ENCODE results near the gene OTOGL.

OTOGL gene

DNA sequence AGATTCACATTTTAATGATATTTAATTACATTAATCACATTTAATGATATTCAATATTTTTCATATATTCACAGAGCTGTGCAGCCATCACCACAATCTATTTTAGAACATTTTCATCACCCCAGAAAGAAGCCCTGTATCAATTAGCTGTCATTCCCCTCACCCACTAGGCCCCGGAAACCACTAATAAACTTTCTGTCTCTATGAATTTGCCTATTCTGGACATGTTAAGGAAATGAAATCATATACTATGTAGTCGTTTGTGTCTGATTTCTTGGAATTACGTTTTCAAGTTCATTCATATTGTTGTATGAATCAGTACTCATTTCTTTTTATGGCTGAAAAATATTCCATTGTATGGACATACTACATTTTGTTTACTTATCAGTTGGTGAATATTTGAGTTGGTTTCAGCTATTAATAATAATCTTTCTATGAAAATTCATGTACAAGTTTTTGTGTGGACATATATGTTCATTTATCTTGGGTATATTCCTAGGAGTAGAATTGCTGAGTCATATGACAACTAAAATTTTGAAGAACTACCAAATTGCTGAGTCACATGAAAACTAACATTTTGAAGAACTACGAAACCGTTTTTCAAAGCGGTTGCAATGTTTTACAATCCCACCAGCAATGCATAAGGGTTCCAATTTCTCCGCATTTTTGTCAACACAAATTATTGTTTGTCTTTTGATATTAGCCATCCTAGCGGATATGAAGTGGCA lies 11.7 kb upstream of the OTOGL start:
- TF ChIP-seq, protein P1, sequence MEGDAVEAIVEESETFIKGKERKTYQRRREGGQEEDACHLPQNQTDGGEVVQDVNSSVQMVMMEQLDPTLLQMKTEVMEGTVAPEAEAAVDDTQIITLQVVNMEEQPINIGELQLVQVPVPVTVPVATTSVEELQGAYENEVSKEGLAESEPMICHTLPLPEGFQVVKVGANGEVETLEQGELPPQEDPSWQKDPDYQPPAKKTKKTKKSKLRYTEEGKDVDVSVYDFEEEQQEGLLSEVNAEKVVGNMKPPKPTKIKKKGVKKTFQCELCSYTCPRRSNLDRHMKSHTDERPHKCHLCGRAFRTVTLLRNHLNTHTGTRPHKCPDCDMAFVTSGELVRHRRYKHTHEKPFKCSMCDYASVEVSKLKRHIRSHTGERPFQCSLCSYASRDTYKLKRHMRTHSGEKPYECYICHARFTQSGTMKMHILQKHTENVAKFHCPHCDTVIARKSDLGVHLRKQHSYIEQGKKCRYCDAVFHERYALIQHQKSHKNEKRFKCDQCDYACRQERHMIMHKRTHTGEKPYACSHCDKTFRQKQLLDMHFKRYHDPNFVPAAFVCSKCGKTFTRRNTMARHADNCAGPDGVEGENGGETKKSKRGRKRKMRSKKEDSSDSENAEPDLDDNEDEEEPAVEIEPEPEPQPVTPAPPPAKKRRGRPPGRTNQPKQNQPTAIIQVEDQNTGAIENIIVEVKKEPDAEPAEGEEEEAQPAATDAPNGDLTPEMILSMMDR (IDR thresholded peaks at IDR 0.05; ENCODE audit: low read depth, low read length, missing control alignments), result no peak
- no peak for DNase-seq (ENCODE audit: extremely low read depth, low read depth)
- H3K4me3 ChIP-seq (replicated peaks; ENCODE audit: low read depth, low read length), result no peak overlapping the region

DNA sequence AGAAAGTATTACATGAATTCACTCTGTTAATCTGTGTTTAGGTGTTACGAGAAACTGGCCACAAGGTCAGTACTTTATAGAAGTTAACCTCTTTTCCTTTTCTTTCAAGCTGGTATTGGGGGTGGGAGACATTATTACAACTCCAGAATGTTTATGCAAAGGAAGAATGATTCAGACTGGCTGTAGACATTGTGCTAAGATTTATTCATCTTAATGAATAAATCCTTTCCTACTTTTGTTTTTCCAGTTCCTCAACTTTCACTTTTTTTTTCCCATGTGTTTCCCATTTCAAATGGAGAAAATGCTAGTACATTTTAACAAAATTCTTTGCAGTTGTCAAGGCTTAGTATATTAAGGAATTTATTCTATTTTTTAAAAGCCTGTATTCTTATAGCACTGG lies 1.3 kb downstream of the OTOGL start:
- DNase-seq (ENCODE audit: extremely low read depth, low read depth), result no peak
- TF ChIP-seq, protein P1 (IDR thresholded peaks at IDR 0.05; ENCODE audit: low read depth, low read length, missing control alignments), result no peak
- H3K4me3 ChIP-seq (replicated peaks; ENCODE audit: low read depth, low read length), result no peak overlapping the region

DNA sequence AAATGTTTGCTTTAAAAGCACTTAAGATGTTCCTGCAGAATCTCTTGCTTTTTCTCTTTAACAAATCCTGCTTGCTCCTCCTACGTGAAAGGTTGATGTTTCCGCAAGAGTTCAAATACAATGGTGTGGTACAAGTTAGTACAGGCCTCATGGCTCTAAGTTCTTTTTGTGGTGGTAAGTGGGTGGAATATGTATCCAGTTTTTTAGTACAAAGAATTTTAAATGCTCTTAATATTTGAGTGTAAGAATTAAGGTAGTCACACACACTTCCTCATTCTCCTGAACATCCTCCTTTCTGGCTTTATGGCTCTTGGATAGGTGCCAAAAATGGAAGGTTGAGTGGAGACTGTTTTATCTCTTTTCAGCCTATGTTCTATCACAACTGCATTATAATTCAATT lies 1.8 kb downstream of the OTOGL start:
- no peak overlapping the region for H3K4me3 ChIP-seq (replicated peaks; ENCODE audit: low read depth, low read length)
- no peak for DNase-seq (ENCODE audit: extremely low read depth, low read depth)
- TF ChIP-seq, protein P1 (IDR thresholded peaks at IDR 0.05; ENCODE audit: low read depth, low read length, missing control alignments), result no peak

DNA sequence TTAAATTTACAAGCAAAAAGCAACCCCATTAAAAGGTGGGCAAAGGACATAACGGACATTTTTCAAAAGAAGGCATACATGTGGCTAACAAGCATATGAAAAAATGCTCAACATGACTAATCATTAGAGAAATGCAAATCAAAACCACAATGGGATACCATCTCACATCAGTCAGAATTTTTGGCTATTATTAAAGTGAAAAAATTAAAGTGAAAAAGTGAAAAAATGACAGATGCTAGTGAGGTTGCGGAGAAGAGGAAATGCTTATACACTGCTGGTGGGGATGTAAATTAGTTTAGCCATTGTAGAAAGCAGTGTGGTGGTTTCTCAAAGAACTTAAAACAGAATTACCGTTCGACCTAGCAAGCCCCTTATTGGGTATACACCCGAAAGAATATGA lies 7.9 kb downstream of the OTOGL start:
- TF ChIP-seq, protein P1 (IDR thresholded peaks at IDR 0.05; ENCODE audit: low read depth, low read length, missing control alignments), result no peak
- no peak overlapping the region for H3K4me3 ChIP-seq (replicated peaks; ENCODE audit: low read depth, low read length)
- DNase-seq (ENCODE audit: extremely low read depth, low read depth), result no peak

DNA sequence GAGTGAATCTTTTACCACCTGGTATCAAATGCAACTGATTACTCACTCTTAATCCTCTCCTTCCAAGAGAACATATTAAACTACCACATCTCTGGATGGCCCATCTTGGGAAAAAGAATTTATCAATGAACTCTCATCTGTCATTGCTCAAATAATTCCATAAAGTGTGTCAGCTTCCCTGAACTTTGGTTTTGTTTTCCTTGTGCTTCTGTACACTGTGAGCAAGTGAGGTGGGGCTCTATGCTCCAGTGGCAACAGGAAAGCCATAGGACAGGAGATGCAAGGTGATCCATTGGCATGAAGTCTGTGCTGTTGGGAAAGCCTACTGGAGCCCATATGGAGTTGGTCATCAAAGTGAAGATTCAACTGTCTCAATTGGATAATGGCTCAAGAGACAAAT lies 17.4 kb downstream of the OTOGL start:
- no peak overlapping the region for H3K4me3 ChIP-seq (replicated peaks; ENCODE audit: low read depth, low read length)
- TF ChIP-seq, protein P1 (IDR thresholded peaks at IDR 0.05; ENCODE audit: low read depth, low read length, missing control alignments), result no peak
- DNase-seq (ENCODE audit: extremely low read depth, low read depth), result no peak

DNA sequence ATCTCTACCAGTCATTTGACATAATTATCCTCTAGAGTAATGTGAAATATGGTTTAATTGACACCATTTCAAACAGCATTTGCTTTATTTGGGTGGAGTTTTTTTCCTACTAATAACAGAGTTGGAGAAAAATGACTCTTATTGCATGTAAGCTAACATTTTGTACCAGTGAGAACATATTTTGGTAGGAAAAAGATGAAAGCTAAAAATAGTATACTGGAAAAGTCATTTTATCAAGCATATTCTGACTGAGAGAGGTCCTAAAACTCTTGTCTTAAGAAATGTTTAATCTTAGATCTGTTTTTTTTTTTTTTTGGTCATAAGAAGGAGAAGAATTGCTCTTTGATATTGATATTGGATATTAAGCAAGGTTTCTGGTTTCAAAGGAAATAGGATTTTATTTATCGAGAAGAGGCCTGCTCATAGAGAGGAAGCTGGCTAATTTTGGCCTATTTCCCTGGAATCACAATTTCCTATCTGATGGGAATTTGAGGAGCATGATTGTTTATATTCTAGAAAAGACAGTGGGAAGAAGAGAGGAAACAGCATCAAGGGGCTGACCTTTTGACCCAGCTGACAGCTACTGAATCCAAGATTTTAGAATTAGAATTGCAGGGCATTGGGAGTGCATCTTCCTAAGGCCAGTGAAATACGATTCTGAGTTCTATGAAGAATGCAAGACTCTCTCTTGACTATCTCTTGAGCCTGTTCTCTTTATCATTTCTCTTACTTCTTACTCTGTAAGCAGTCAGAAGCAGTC lies 19.4 kb downstream of the OTOGL start:
- H3K4me3 ChIP-seq (replicated peaks; ENCODE audit: low read depth, low read length), result no peak overlapping the region
- TF ChIP-seq, protein P1 (IDR thresholded peaks at IDR 0.05; ENCODE audit: low read depth, low read length, missing control alignments), result no peak
- DNase-seq (ENCODE audit: extremely low read depth, low read depth), result no peak
